ENCODE data around the gene TFPI.

DNA sequence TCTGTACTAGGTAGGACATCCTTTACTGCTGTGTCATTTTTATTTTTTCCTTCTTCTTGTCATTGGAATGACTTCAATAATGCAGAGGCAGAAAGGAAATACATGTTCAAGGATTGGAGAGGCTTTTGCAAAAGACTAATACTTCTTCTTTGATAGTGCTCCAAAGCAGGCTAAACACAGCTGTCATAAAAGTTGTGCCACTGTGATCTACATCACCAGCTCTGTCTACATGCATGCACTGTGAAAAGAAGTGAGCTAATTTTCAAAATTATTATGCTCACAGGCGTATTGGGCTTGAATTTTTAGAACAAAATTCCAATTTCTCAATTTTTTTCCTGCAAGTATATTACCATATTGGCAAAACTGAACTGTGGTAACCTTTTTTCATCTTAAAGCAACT, 68.7 kb downstream of the TFPI start:
- TF ChIP-seq, protein P1, sequence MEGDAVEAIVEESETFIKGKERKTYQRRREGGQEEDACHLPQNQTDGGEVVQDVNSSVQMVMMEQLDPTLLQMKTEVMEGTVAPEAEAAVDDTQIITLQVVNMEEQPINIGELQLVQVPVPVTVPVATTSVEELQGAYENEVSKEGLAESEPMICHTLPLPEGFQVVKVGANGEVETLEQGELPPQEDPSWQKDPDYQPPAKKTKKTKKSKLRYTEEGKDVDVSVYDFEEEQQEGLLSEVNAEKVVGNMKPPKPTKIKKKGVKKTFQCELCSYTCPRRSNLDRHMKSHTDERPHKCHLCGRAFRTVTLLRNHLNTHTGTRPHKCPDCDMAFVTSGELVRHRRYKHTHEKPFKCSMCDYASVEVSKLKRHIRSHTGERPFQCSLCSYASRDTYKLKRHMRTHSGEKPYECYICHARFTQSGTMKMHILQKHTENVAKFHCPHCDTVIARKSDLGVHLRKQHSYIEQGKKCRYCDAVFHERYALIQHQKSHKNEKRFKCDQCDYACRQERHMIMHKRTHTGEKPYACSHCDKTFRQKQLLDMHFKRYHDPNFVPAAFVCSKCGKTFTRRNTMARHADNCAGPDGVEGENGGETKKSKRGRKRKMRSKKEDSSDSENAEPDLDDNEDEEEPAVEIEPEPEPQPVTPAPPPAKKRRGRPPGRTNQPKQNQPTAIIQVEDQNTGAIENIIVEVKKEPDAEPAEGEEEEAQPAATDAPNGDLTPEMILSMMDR (IDR thresholded peaks at IDR 0.05), result no peak
- no peak for TF ChIP-seq POLR2A (IDR thresholded peaks at IDR 0.05)
